Astrocyte of the cerebellum (primary cell): ENCODE measurements around the gene WDR74.

Source experiments
- DNase-seq: peaks from one replicate; pipeline ENCODE4 v3.0.0-alpha.2; 2011; ENCODE audit warnings: low read depth
- H3K4me3 ChIP-seq: 2 replicates; pipeline ENCODE4 v1.5.1; 2011; ENCODE audit warnings: mild to moderate bottlenecking, low read depth, low read length, moderate library complexity
- in situ Hi-C: cut with HindIII; loops from 2 replicates; pipeline ENCODE4 v1.10.0; 2017; ENCODE audit warnings: low sequenced_read_pairs
- TF ChIP-seq, protein P1 (sequence below): IDR thresholded peaks from 2 replicates; pipeline ENCODE4 v1.5.1; 2012; ENCODE audit warnings: low read length, low read depth, moderate library complexity, mild to moderate bottlenecking; ENCODE audit errors: missing control alignments

Gene WDR74

DNA sequence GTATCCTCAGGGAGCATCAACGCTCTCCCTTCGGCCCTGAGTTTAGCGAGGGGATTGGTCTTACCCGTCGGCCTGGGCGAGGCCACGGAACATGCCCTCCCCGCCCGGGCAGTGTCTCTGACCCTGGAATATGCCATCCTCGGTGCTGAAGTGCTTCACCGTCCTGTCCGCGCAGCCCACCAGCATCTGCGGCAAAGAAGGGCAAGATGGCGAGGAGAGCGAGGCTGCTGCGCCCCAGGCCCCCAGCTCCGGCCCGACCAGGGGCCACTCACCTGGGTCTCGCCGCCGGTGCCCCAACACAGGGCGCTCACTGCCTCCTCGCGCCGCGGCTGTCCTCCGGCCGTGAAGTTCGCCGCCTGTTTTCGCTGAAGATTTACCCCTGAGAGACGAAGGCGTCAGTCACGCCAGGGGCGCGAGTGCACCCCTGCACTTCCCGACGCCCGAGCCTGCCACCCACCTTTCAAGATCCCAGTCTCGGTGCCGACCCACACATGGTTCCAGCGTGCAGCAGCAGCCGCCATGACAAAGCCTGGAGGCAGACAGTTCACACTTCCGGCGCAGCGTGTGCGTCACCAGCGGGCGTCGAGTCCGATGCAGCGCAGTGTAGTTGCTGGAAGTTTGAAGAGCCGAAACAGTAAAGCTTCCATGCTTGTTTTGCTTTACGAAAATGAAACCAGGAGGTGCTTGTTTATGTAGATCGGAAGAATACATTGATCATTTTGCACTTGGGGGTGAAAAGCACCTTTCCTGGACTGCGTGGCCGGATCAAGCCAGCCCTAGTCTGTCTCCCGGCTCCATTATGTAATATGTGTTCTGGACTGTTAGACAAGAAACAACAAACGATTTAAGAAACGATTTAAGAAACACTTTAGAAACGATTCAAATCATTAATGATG is at the start of gene WDR74:
TSS of gene WDR74 (minus strand) at position 541 of the 896 bp plus-strand sequence. CDS start at position 521, 20 bp downstream.
- in situ Hi-C loops: no loop called here
- TF ChIP-seq, protein P1, sequence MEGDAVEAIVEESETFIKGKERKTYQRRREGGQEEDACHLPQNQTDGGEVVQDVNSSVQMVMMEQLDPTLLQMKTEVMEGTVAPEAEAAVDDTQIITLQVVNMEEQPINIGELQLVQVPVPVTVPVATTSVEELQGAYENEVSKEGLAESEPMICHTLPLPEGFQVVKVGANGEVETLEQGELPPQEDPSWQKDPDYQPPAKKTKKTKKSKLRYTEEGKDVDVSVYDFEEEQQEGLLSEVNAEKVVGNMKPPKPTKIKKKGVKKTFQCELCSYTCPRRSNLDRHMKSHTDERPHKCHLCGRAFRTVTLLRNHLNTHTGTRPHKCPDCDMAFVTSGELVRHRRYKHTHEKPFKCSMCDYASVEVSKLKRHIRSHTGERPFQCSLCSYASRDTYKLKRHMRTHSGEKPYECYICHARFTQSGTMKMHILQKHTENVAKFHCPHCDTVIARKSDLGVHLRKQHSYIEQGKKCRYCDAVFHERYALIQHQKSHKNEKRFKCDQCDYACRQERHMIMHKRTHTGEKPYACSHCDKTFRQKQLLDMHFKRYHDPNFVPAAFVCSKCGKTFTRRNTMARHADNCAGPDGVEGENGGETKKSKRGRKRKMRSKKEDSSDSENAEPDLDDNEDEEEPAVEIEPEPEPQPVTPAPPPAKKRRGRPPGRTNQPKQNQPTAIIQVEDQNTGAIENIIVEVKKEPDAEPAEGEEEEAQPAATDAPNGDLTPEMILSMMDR: no peak
- H3K4me3 ChIP-seq: peak within 1 kb of the TSS; percentile 95
- peak; percentile 83 for DNase-seq

- in situ Hi-C loops: no loop called here
- TF ChIP-seq, protein P1: no peak
- DNase-seq: no peak
- no peak overlapping the region for H3K4me3 ChIP-seq
These were observed 49.7 kb upstream of the WDR74 start for GRCh38 chr11:62889126-62889483.

GRCh38 chr11:62888406-62888805 is 49.0 kb upstream of the WDR74 start:
- TF ChIP-seq, protein P1: no peak
- no peak for DNase-seq
- in situ Hi-C loops: no loop called here
- H3K4me3 ChIP-seq: no peak overlapping the region

DNA sequence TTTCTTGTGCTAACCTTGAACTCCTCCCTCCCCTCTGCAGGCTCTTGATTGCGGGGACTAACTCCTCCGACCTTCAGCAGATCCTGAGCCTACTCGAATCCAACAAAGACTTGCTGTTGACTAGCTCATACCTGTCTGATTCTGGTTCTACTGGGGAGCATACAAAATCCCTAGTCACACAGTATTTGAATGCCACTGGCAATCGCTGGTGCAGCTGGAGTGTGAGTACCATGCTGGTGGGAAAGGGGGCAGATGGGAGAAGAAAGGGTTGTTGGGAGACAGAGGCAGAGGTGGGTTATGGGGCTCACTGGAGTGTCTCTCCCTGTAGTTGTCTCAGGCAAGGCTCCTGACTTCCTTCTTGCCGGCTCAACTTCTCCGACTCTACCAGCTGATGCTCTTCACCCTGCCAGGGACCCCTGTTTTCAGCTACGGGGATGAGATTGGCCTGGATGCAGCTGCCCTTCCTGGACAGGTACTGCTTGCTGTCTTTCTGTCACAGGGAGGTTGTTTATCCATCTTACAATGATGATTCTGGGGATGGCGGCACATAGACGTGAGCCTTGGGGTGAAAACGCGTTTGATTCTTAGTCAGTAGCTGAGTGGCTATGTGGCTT is 45.9 kb upstream of the WDR74 start:
- TF ChIP-seq, protein P1: no peak
- in situ Hi-C loops: no loop called here
- no peak for DNase-seq
- no peak overlapping the region for H3K4me3 ChIP-seq

GRCh38 chr11:62883673-62884072 is 44.3 kb upstream of the WDR74 start:
- DNase-seq: no peak
- TF ChIP-seq, protein P1: no peak
- H3K4me3 ChIP-seq: peak overlapping the region; percentile 94
- in situ Hi-C loops: no loop called here

DNA sequence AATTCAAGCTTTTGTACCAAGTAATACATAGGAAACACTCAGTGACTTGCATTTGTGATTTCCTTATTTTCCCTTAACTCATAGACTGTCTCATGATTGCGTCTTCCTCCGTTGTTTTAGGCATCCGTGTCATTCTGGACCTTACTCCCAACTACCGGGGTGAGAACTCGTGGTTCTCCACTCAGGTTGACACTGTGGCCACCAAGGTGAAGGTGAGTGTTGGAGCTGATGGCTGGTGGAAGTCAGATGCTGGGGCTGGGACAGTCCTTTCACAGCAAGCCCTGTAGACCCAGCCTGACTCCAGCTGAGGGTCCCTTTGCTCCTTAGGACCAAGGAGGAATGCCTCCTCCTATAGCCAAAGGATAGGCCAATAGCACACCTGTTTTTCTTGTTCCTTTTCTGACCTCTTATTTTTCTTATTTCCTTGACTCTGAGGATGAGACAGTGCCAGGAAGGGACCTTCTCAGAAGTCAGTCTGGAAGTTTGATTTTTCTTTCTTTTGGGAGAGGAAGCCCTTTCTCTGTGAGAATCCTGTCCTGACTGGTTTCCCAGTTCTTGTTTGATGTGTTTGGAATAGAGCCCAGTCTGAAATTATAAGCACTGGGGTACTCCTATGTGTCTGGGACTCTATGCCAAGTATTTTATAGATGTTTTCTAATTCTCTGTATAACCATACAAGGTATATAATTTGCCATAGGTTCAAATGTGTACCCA is 43.6 kb upstream of the WDR74 start:
- TF ChIP-seq, protein P1: no peak
- in situ Hi-C loops: no loop called here
- DNase-seq: no peak
- peak overlapping the region; percentile 94 for H3K4me3 ChIP-seq
